GM19239 (cell line): ENCODE measurements around the gene KLHL28.

Experiments used
- DNase-seq: peaks from one replicate; pipeline ENCODE4 v3.0.0; 2011; ENCODE audit warnings: low spot score; ENCODE audit not compliant: insufficient read length
- FAIRE-seq: peaks from 2 replicates; lab custom pipeline; 2011; peaks lifted over from hg19 to GRCh38; lab: Jason Lieb, UNC

The KLHL28 gene

GRCh38 chr14:44960646-44961045 is 1.1 kb downstream of the KLHL28 start:
- DNase-seq, result no peak
- FAIRE-seq, result no peak

GRCh38 chr14:44960146-44960545 is 1.6 kb downstream of the KLHL28 start:
- DNase-seq (no peak), FAIRE-seq (peak; percentile 73)

- FAIRE-seq, result no peak
- no peak for DNase-seq
Measured at GRCh38 chr14:44959538-44959937, 2.2 kb downstream of the KLHL28 start.

GRCh38 chr14:44956866-44957265 is 4.9 kb downstream of the KLHL28 start:
- DNase-seq (no peak), FAIRE-seq (no peak)

- DNase-seq, result no peak
- FAIRE-seq, result no peak
Measured at GRCh38 chr14:44955528-44955927, 6.2 kb downstream of the KLHL28 start.

- DNase-seq (no peak), FAIRE-seq (peak; percentile 62)
Measured at GRCh38 chr14:44954750-44955149, 7.0 kb downstream of the KLHL28 start.

- DNase-seq (no peak), FAIRE-seq (no peak)
Measured at GRCh38 chr14:44952391-44953110, 9.2 kb downstream of the KLHL28 start.

GRCh38 chr14:44951051-44951450 is 10.7 kb downstream of the KLHL28 start:
- no peak for FAIRE-seq
- no peak for DNase-seq

- FAIRE-seq, result no peak
- no peak for DNase-seq
Measured at GRCh38 chr14:44945264-44945663, 16.5 kb downstream of the KLHL28 start.

GRCh38 chr14:44944107-44944506 is 17.6 kb downstream of the KLHL28 start:
- FAIRE-seq, result no peak
- no peak for DNase-seq

- FAIRE-seq (no peak), DNase-seq (no peak)
Measured at GRCh38 chr14:44942436-44942835, 19.3 kb downstream of the KLHL28 start.

- FAIRE-seq, result no peak
- no peak for DNase-seq
Measured at GRCh38 chr14:44941591-44941990, 20.2 kb downstream of the KLHL28 start.

- FAIRE-seq (no peak), DNase-seq (no peak)
Measured at GRCh38 chr14:44940944-44941343, 20.8 kb downstream of the KLHL28 start.

- DNase-seq (no peak), FAIRE-seq (no peak)
Measured at GRCh38 chr14:44940211-44940610, 21.5 kb downstream of the KLHL28 start.

- no peak for DNase-seq
- FAIRE-seq, result no peak
Measured at GRCh38 chr14:44937547-44937946, 24.2 kb downstream of the KLHL28 start.

GRCh38 chr14:44935155-44935554 is 26.6 kb downstream of the KLHL28 start:
- DNase-seq, result no peak
- FAIRE-seq, result no peak

GRCh38 chr14:44928793-44929192 is 33.0 kb downstream of the KLHL28 start:
- DNase-seq (no peak), FAIRE-seq (no peak)

GRCh38 chr14:44914849-44915248 is 46.9 kb downstream of the KLHL28 start:
- DNase-seq (no peak), FAIRE-seq (no peak)

GRCh38 chr14:44912041-44912869 is 49.5 kb downstream of the KLHL28 start:
- no peak for DNase-seq
- no peak for FAIRE-seq

GRCh38 chr14:44910821-44911220 is 50.9 kb downstream of the KLHL28 start:
- DNase-seq (no peak), FAIRE-seq (no peak)

- DNase-seq, result no peak
- FAIRE-seq, result no peak
Measured at GRCh38 chr14:44901696-44902095, 60.1 kb downstream of the KLHL28 start.

- no peak for DNase-seq
- no peak for FAIRE-seq
Measured at GRCh38 chr14:44898551-44898950, 63.2 kb downstream of the KLHL28 start.
